ENCODE measurements around the gene SSNA1. TPM values are rescaled to one million over a fixed set of nuclear protein-coding genes. Genes with fewer than 3 reads are reported as not detected.

Gene SSNA1
- total RNA-seq, 6 experiments from 2014 or later, result 21.5 to 53.3 (median 25.5) TPM

- no peak overlapping the region for H3K27ac ChIP-seq
- intact Hi-C loops (cut with DNase I), result no loop called here
- no peaks in the 10 kb centered on the region for H3K4me1 ChIP-seq
- ATAC-seq (no peak), DNase-seq (no peak)
- H3K36me3 ChIP-seq, result no peaks in the 10 kb centered on the region
- H3K27me3 ChIP-seq, result peaks cover 0 to 4% of the 10 kb centered on the region in 2 donors
- 53% methylated on average over 3 of the region's 49 CpGs for WGBS (ENCODE audit: insufficient coverage, low coverage, low lambda C conversion rate, missing lambda C conversion rate)
- TF ChIP-seq POLR2A (IDR thresholded peaks at IDR 0.05), result no peak
- TF ChIP-seq CTCF (IDR thresholded peaks at IDR 0.05), result no peak
- no peaks in the 10 kb centered on the region for H3K9me3 ChIP-seq
- no peak overlapping the region for H3K4me3 ChIP-seq
Observed at GRCh38 chr9:137145731-137146526, 42.5 kb upstream of the SSNA1 start.

- no peaks in the 10 kb centered on the region for H3K36me3 ChIP-seq
- ATAC-seq (no peak), DNase-seq (no peak)
- no peak overlapping the region for H3K4me3 ChIP-seq
- H3K4me1 ChIP-seq, result no peaks in the 10 kb centered on the region
- 30% methylated on average over 6 of the region's 9 CpGs for WGBS (ENCODE audit: insufficient coverage, low coverage, low lambda C conversion rate, missing lambda C conversion rate)
- no peak overlapping the region for H3K27ac ChIP-seq
- no peaks in the 10 kb centered on the region for H3K9me3 ChIP-seq
- intact Hi-C loops (cut with DNase I), result no loop called here
- TF ChIP-seq CTCF (IDR thresholded peaks at IDR 0.05) (no peak), POLR2A (IDR thresholded peaks at IDR 0.05) (no peak)
- H3K27me3 ChIP-seq, result peaks cover 0 to 4% of the 10 kb centered on the region in 2 donors
Observed at GRCh38 chr9:137146527-137146918, 42.0 kb upstream of the SSNA1 start.

- 73% methylated on average over 19 of the region's 26 CpGs for WGBS (ENCODE audit: insufficient coverage, low coverage, low lambda C conversion rate, missing lambda C conversion rate)
- Histone ChIP-seq H3K36me3 (no peaks in the 10 kb centered on the region), H3K27ac (no peak overlapping the region), H3K9me3 (no peaks in the 10 kb centered on the region), H3K4me1 (no peaks in the 10 kb centered on the region), H3K4me3 (no peak overlapping the region), H3K27me3 (peaks cover 0 to 4% of the 10 kb centered on the region in 2 donors)
- intact Hi-C loops (cut with DNase I), result no loop called here
- TF ChIP-seq POLR2A (IDR thresholded peaks at IDR 0.05), result no peak
- no peak for TF ChIP-seq CTCF (IDR thresholded peaks at IDR 0.05)
- ATAC-seq (no peak), DNase-seq (no peak)
Observed at GRCh38 chr9:137147091-137147792, 41.2 kb upstream of the SSNA1 start.

- Histone ChIP-seq H3K27ac (no peak overlapping the region), H3K4me1 (no peaks in the 10 kb centered on the region), H3K9me3 (no peaks in the 10 kb centered on the region), H3K27me3 (peaks cover 0 to 4% of the 10 kb centered on the region in 2 donors), H3K4me3 (no peak overlapping the region), H3K36me3 (no peaks in the 10 kb centered on the region)
- WGBS (ENCODE audit: insufficient coverage, low coverage, low lambda C conversion rate, missing lambda C conversion rate), result 15% methylated on average over 12 of the region's 24 CpGs
- TF ChIP-seq POLR2A (IDR thresholded peaks at IDR 0.05), result no peak
- no peak for TF ChIP-seq CTCF (IDR thresholded peaks at IDR 0.05)
- no peak for DNase-seq
- intact Hi-C loops (cut with DNase I), result no loop called here
- no peak for ATAC-seq
Observed at GRCh38 chr9:137147793-137148160, 40.7 kb upstream of the SSNA1 start.
